GM19324 (cell line): ENCODE results near the gene ALG1.

Experiments used
- ATAC-seq: cut with Tn5 transposase; IDR thresholded peaks from one replicate; pipeline ENCODE4 v1.9.1; 2021; ENCODE audit warnings: mild to moderate bottlenecking, moderate library complexity; ENCODE audit not compliant: unreplicated experiment, low FRiP score

The ALG1 gene, protein sequence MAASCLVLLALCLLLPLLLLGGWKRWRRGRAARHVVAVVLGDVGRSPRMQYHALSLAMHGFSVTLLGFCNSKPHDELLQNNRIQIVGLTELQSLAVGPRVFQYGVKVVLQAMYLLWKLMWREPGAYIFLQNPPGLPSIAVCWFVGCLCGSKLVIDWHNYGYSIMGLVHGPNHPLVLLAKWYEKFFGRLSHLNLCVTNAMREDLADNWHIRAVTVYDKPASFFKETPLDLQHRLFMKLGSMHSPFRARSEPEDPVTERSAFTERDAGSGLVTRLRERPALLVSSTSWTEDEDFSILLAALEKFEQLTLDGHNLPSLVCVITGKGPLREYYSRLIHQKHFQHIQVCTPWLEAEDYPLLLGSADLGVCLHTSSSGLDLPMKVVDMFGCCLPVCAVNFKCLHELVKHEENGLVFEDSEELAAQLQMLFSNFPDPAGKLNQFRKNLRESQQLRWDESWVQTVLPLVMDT

DNA sequence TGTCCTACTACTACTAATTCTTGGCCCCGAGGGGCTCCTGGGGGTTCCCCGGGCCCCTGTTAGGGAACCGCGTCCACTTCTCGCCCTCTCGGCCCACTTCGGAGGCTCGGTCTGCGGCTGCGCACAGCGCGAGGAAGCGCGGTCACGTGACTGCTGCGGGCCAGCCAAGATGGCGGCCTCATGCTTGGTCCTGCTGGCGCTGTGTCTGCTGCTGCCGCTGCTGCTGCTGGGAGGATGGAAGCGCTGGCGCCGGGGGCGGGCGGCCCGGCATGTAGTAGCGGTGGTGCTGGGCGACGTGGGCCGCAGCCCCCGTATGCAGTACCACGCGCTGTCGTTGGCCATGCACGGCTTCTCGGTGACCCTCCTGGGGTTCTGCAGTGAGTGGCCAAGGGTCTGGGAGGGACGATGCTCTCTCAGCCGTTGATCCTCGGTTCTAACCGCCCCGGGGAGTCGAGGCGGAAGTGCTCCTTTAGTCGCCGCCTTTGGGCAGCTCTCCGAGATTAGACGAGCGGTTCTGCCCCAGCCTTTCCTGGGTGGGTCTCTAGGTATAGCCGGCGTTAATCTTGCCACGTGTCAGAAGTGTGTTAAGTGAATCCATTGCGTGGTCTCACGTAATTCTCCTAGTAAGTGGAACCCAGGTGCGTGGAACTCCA is at the start of gene ALG1:
ALG1 (plus strand) TSS at position 163 of the 653 bp plus-strand sequence; CDS start at position 170, 7 bp downstream.
- peak; percentile 88 for ATAC-seq

DNA sequence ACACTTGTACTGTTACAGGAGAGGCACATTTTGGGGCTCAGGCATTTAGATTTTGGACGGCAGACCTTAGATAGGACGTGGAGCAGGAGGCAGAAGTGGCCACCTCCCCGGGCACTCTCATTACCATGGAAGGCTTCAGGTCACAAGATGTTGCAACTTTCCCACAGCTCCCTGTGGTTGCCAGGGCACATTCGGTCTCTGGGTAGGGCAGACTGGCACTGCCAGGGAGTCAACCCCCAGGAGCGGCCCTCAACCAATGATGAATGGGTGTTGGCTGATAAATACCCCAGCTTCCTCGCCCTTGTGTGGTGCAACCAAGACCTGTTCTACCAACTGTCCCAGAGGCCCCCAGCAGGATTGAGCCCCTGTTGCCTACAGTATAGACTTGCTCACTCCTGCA is 49.1 kb upstream of the ALG1 start:
- ATAC-seq = no peak

DNA sequence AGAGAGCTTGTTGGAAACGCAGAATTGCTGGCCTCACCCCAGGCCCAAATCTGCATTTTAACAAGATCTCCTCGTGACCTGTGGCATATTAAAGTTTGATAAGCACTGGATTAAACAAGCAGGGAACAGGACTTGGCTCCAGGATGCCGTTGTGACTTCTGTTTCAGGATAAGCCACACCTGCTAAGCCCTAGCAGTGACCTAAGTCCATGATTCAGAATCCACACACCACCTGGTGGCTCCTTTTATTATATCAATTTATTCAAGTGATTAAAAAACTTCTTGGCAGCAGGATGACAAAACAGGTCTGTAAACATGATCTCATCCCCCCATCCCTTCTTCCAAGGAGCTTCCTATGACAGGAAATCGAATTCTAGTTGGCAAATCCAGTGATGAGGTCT is 47.0 kb upstream of the ALG1 start:
- no peak for ATAC-seq

DNA sequence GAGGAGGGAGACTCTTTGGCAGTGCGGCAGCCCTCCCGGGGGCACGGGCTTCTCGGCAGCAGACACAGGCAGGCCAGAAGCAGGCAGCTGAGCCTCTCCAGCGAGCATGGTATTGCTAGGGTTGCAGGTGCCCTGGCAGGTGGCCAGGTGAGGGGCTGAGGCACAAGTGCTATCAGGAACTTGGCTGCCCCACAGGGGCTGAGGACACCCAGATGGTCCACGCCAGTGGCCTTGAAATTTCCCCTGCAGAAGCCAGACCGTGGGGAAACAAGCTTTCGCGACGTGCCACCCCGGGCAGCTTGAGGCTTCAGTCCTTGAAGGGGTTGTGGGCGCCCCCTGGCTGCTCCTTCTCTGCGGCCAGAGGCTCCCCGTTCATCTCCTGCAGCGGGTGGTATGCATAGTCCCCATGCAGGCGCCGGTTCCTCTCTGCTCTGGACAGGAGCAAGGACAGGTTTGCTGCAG is 46.4 kb upstream of the ALG1 start:
- no peak for ATAC-seq

DNA sequence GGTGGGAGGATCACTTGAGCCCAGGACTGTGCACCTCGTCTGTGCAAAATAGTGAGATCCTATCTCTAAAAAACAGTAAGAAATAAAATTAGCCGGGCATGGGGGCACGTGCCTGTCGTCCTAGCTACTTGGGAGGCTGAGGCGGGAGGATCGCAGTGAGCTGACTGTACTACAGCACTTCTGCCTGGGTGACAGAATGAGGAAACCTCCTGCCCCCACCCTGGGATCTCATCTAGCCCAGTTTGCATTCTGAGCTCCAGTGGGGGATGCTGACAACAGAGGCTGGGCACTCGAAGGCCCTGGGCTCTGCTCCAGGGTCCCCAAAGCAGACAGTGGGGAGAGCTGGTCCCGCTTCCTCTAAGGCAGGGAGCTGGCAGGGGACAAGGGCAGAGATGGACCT is 45.0 kb upstream of the ALG1 start:
- no peak for ATAC-seq

DNA sequence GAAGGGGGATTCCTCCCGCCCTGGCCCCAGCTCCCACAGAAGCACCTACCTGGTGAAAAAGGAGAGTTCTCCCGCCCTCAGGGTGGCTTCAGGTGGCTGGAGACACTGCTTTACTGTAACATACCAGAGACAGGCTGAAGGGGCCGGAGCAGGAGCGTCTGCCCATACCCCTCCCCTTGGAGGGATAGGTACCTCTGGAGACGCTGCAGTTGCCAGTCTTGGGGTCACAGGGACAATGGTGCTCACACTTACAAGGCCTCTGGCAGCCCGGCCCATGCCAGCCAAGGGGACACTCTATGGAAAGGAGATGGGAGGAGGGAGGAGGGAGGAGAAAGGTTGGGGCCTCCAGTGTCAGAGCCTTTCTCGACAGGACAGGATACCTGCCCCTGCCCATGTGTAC is 44.6 kb upstream of the ALG1 start:
- ATAC-seq = no peak

DNA sequence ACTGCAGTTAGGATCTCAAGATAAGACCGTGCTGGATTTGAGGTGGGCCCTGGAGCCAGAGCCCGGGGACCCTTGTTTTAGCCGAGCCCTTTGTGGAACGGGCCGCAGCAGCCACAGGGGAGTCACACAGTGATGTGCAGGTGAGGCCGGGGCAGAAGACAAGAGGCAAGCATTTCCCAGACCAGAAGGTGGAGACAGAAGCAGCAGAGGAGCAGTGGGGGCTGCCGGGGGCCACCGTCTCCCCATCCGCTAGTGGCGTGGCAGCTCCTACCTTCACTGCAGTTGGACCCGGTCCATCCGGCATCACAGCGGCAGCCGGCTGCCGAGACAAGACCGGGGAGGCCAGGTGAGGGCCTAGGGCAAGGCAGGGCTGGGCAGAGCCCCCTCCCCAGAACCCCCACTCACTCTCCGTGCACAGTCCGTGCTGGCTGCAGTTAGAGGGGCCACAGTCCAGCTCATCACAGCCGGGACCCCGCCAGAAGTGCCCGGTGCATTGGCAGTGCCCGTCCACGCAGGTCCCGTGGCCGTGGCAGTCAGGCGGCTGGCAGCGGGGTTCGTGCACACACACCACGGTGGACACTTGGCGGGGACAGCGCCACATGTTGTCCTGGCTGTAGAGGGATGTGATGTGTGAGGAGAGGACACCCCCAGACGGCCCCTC is 43.9 kb upstream of the ALG1 start:
- ATAC-seq = no peak

DNA sequence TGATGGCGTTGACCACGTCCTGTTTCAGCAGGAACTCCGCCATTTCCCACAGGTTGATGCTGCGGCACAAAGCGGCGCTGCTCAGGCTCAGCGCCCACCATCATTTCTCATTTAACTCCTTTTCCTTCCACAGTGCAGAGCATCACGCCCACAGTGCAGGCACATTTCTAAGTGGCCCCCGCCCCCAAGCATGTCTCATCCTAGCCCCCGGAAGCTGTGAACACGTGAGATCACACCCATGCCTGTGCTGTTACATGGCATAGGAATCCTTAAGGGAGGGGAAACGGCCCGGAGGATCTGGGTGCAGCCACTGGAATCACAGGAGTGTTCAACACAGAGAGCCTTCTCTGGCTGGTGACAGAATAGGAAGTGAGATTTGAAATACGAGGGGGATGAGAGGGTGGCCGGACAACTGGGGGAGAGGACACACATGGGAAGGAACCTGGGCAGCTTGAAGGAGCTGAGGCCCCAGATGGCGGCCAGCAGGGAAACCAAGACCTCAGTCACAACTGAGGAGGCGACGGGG is 42.6 kb upstream of the ALG1 start:
- no peak for ATAC-seq

DNA sequence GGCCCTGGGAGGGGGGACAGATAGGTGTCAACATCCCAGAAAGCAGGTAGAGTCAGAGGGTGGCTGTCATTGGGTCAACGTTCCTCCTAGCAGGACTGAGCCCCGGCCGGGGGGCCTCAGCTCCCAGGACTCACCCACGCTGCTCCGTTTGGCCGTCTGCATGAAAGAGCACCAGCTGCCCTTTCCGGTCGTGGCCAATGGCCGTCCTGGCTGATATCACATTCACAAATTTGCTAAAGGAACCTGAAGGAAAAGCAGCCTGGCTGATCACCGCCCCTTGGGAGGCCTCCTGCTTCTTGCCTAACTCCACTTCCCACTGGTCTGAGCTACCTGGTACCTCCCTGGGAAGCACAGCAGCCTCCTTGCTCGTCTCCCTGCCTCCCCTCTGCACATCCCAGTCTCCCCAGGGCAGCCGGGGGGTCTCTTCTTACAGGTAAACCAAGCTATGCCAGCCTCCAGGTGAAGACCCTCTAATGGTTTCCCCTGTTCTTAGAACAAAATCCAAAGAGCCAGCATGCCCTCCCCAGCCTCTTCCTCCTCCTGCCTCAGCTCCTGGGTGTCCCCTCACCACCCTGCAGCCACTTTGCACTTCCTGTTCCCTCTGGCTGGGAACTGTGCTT is 41.3 kb upstream of the ALG1 start:
- no peak for ATAC-seq

DNA sequence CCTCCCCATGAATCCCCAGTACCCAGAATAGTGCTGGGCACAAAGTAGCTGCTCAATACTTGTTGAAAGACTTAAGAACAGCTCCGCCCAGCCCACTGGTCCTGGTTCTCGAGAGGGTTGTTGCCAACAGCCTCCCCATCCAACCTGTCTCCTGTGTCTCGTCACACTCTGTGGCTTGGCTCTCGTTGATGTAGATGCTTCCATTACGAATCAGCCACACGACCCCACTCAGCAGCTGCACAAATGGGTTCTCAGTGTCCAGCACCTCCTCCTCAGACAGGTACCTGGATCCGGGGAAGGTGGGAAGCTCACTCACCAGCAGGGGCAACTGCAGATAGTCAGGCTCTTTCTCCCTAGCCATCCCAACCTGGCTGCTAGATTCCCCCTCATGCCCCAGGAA is 40.0 kb upstream of the ALG1 start:
- no peak for ATAC-seq

DNA sequence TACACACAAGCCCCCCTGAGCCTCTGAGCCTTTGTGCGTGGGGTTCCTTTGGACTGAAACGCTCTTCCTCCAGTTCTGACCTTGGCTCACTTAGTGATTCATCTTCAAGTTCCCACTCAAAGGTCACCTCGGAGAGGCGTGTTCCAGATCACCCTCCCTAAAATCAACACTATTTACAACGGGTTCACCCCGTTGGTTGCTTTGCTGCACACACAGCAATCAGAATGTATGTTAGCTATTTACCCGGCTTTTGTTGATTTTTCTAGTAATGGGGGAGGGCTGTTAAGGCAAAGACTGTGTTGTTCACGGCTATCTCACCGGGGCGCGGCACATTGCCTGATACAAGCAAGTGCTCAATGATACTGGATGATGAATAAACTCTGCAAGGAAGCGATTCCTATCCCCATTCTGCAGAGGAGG is 38.9 kb upstream of the ALG1 start:
- no peak for ATAC-seq

DNA sequence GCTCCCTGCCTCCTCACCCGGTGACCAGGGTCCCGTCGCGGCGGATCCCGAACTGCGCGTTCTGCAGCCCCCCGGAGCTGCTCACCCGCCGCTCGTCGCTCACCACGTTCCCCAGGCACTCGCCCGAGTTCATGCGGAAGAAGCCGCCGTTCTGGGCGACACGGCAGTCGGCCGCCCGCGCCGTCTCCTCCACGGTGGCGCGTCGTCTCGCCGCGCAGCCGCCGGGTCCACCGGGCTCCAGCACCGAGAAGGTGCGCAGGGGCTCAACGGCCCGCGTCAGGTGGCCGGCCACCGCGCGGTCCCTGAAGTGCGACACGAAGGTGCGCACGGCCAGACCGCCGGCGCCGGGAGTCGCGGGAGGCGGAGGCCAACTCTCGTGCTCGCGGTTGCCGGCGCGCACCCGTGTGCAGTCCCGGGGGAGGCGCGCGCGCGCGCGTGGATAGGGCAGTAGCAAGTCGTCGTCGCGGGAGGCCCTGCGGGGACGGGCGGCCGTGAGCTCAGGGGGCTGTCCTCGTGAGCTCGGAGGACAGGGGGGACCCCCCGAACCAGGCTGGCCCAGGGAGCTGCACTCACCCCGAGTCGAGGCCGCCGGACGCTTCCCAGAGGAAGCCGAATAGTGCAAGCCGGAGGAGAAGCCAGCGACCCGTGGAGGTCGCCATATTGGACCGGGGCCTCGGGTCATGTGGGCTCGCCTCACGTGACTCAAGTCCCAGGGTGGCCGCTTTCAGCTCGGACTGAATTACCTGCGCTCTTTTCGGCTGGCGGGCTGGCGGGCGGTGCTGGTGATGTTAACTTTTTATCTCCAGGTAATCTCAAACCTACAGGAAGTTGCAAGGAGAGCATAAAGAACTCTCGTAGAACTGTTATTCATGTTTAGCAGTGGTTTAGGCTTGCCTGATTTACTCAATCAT is 38.1 kb upstream of the ALG1 start, which contains the start of gene NAGPA:
NAGPA (minus strand) TSS at position 680 of the 911 bp plus-strand sequence; CDS start at position 659, 21 bp downstream.
- peak; percentile 77 for ATAC-seq

DNA sequence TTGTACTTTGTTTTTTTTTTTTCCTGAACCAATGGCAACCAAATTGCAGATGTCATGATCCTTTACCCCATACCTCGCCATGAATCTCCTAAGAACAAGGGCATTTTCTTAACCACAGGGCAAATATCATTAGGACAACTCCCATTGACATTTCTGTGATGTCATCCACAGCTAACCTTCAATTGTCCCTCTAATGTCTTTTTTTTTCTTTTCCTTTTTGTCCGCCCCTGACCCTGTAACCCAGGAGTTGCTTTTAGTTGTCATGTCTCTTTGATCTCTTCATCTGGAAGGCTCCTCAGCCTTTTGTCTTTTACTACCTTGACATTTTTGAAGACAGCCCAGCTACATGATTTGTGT is 37.5 kb upstream of the ALG1 start:
- ATAC-seq = no peak

DNA sequence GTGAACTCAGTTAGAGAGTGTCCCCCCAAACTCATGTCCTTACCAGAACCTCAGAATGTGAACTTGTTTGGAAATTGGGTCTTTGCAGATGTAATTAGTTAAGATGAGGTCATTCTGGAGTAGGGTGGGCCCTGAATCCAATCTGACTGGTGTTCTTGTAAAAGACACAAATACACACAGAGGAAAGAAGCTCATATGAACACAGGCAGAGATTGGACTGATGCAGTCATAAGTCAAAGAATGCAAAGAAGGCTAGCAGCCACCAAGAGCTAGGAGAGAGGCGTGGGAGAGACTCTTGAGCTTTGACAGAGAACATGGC is 35.8 kb upstream of the ALG1 start:
- ATAC-seq = no peak

DNA sequence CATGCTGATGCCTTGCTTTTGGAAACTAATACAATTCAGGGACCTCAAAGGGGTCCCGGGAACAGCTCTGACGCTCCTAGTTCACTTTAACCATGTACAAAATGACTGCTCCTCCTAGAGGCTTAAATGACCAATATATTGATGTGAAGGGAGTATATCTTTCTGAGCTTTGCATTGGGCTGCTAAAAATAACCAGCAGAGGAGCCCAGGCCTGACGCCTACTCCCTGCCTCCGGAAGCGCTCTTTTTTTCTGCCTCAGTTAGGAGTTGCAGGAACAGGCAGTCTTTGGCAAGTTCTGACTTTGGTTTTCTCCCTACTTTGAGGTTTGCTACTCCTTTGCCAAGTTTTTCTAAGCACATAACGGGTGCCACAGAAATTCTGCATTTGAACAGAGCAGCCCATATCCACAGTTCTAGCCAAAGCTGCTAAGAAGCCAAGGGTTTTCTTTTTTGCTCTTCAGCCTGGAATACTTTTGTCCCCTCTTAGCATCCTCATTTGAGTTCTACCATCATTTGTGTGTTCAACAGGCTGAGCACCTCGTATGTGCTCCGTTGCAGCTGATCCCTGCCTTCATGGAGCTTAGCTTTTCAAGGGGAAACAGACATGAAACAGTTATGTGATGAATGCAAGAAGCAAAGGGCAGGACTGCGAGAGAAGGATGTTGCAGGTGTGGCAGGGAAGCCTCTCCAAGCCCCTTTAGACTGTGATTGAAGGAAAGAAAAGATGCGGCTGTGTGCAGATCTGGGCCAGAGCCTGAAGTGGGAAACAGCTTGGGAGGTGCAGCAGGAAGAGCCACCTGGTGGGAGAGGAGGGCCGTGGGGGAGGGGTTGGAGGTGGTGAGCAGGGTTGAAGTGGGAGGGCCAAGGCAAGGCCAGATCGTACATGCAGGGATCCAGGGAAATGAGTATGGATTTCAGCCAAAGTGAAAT is 35.2 kb upstream of the ALG1 start:
- no peak for ATAC-seq

DNA sequence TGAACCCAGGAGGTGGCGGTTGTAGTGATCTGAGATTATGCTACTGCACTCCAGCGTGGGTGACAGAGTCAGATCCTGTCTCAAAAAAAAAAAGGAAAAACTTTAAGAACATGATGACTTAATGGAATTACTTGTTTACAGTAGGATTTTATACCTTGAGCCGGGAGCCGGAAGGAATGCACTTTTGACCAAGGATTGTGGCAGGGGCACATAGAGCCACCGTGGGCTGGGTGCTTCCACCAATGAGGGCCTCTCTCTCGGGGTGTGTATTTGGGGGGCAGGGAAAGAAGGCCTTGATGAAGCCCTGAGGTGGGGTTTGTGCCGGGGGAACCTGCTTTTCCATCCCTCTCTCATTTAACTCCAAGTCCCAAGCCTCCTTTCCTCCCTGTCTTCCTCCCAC is 31.2 kb upstream of the ALG1 start:
- no peak for ATAC-seq

DNA sequence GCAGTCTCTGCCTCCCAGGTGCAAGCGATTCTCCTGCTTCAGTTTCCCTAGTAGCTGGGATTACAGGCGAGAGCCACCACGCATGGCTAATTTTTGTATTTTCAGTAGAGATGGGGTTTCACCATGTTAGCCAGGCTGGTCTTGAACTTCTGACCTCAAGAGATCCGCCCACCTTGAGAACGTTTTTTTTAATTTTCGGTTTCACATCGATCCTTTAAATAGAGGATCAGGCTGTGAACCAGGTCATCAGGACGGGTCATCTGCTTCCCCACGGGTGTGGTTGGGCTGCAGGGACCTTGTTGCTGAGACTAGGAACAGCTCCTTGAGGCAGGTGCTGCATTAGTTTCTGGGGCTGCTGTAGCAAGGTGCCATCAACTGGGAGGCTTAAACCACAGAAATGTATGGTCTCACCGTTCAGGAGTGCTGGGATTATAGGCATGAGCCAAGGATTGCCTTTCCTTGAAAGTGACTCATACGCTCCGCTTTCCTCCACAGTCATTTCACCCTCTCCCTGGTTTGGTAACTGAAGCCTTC is 30.0 kb upstream of the ALG1 start:
- ATAC-seq = no peak

DNA sequence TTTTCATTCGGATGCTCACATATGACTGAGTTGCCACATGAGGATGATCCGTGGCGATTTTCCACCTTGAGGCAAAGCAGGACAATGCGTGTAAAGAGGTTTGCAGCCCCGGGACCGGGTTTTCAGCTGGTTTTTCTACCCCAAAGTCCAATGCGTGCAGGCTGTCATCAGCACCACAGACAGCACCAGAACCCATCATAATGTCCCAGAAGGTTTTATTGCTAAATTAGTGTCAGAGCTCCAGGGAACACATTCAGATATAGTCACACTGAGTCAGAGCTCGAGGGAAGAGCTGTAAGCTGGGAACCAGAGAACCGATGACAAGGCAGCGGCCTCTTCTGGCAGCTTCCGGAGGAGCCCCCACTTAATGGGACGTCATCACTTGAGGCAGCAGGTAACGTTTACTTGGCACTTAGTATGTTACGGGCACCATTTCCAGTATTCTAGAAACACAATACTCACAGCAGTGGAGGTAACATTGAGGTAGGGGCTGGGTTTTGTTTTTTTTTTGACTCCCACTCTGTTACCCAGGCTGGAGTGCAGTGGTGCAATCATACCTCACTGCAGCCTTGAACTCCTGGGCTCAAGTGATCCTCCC is 29.0 kb upstream of the ALG1 start:
- ATAC-seq = no peak
